BE2C (cell line): Measurements from ENCODE around the gene TCF21. TPM values are rescaled to one million over a fixed set of nuclear protein-coding genes. Genes with fewer than 3 reads are reported as not detected.

ENCODE experiments used
- DNase-seq: peaks from one replicate; pipeline ENCODE4 v3.0.0-alpha.2; 2020
- H3K27me3 ChIP-seq: fragments of 250-450 bp; sonication (Bioruptor Pico); 2 replicates; pipeline ENCODE4 v1.5.1; 2020; ENCODE audit warnings: mild to moderate bottlenecking
- H3K36me3 ChIP-seq: fragments of 250-450 bp; sonication (Bioruptor Pico); 2 replicates; pipeline ENCODE4 v1.5.1; 2020; ENCODE audit warnings: mild to moderate bottlenecking
- H3K4me1 ChIP-seq: fragments of 250-450 bp; sonication (Bioruptor Pico); 2 replicates; pipeline ENCODE4 v1.5.1; 2020
- H3K4me3 ChIP-seq: 2 replicates; pipeline ENCODE4 v1.5.1; 2011; ENCODE audit warnings: low read depth, low read length
- H3K9me3 ChIP-seq: fragments of 250-450 bp; sonication (Bioruptor Pico); 2 replicates; pipeline ENCODE4 v1.5.1; 2020
- CTCF ChIP-seq: IDR thresholded peaks from 2 replicates; pipeline ENCODE4 v1.5.1; 2012; ENCODE audit warnings: mild to moderate bottlenecking, low read depth, low read length
- polyA plus RNA-seq: library from polyadenylated mRNA; unstranded; fragments of >200 nt; gene quantifications from one replicate; pipeline ENCODE4 v1.2.1, GENCODE V29; 2012; ENCODE audit warnings: low read depth, missing spikeins; ENCODE audit not compliant: insufficient read length, insufficient read depth

TCF21 gene
- polyA plus RNA-seq = not detected

- no peak for DNase-seq
- Histone ChIP-seq H3K4me1 (no peaks in the 10 kb centered on the region), H3K36me3 (no peaks in the 10 kb centered on the region), H3K9me3 (no peaks in the 10 kb centered on the region), H3K27me3 (peaks cover 99% of the 10 kb centered on the region), H3K4me3 (no peak within 1 kb of the TSS)
- TF ChIP-seq CTCF = no peak
Observed at GRCh38 chr6:133888929-133889556, at the start of gene TCF21. TCF21 (plus strand) TSS chr6:133889113; CDS start chr6:133889398, 285 bp downstream.

DNA sequence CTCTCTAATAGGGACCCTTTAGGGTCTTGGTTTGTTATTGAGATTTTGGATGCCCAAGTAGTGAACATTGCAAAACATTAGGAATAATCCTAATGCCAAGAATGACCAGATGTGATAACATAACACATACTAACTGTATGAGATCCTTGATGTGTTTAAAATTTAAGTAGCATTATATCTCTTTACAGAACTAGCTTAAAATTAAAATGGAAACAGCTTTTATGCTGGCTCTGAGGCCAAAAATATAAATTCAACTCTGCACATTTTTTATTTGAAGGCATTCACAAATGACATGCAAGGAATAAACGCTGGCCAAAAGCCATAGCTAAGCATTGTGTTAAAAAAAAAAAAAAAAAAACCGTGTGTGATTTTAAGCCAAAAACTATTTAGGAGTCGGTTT, 47.7 kb upstream of the TCF21 start:
- Histone ChIP-seq H3K4me3 (no peak overlapping the region), H3K9me3 (no peaks in the 10 kb centered on the region)

GRCh38 chr6:133843098-133843497, 45.8 kb upstream of the TCF21 start:
- Histone ChIP-seq H3K36me3 (no peaks in the 10 kb centered on the region), H3K9me3 (no peaks in the 10 kb centered on the region), H3K27me3 (peaks cover 64% of the 10 kb centered on the region), H3K4me3 (no peak overlapping the region), H3K4me1 (no peaks in the 10 kb centered on the region)
- no peak for DNase-seq
- no peak for TF ChIP-seq CTCF

More for the DNA sequence above, 47.7 kb upstream of the TCF21 start:
- Histone ChIP-seq H3K36me3 (no peaks in the 10 kb centered on the region), H3K4me1 (no peaks in the 10 kb centered on the region), H3K27me3 (peaks cover 51% of the 10 kb centered on the region)
- DNase-seq = no peak
- TF ChIP-seq CTCF = no peak

DNA sequence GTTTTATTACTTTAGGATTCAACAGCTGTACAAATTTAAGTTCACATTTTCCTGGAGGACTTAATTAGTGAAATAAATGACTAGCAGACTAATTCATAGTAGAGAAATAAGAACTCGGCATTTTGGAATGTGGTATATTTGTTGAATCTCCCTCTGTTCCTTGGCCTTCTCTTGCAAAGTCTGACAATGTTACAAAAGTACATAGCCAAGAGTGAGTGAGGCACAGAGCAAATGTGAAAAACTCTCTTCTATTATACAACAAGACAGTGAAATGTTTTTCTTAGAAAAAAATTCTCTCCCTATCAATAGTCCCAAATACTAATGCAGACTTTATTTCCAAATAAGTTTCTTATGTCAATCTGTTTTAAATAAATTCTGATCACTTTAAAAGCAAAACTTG, 44.2 kb upstream of the TCF21 start:
- H3K9me3 ChIP-seq = no peaks in the 10 kb centered on the region
- H3K4me3 ChIP-seq = no peak overlapping the region
- DNase-seq = no peak
- TF ChIP-seq CTCF = no peak
- H3K36me3 ChIP-seq = no peaks in the 10 kb centered on the region
- H3K27me3 ChIP-seq = peaks cover 69% of the 10 kb centered on the region
- H3K4me1 ChIP-seq = no peaks in the 10 kb centered on the region

DNA sequence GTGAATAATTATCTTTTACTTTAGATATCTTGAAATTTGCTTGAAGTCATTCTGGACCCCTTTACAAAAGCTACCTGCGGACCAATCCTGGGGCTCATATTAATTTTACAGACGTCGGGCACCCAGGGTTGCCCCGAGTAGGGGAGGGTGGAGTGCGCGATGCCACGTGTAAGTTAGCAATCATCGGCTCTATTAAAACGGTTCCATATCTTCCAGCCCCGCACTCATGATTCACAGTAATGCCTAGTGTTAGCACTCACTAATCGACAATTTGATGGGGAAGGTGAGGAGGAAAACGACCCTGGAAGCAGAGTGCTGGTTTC, 34.9 kb upstream of the TCF21 start:
- no peak for TF ChIP-seq CTCF
- Histone ChIP-seq H3K4me3 (no peak overlapping the region), H3K36me3 (no peaks in the 10 kb centered on the region), H3K9me3 (no peaks in the 10 kb centered on the region), H3K27me3 (peaks cover 69% of the 10 kb centered on the region), H3K4me1 (no peaks in the 10 kb centered on the region)
- no peak for DNase-seq

DNA sequence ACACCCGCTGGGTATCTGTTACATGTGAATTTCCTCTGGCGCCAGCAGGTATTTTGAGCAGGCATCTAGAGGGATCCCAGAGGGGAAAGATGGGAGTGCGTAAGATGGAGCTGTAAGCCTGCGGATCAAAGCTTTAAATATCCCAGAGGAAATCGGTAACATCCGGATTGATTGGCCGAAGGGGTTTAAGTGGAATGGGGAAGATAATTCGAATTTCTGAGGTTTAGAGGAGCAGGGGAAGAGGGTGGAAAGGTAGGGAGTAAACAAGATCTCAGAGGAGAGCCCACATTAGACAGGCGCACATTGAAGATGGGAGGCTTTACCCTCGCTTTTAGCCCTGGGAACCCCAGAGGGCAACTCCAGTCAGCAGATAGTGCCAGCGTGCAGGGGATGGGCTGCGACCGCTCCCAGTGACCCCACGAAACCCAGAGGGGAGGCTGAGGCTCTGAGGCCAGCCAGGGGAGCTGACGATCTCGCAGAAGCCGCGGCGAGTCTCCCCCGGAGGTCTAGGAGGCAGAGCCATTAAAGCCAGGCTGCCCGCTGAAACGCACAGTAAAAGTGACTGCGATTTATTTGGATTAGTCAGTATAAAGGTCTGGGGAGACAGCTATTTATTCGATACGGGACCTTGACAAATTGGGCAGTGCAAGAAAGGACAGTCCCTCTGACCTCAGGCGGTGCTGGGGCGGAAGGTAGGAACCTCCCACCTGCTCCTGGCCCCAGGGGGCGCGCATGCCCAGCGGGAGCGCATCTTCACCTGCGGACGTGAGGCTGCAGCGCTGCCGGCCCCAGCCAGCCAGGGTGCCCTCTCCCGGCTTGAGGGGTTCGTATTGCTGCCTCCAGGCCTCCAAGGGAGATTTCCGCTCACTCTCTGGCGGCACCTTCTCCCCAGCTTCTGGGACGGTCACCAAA, 34.3 kb upstream of the TCF21 start:
- Histone ChIP-seq H3K36me3 (no peaks in the 10 kb centered on the region), H3K27me3 (peaks cover 63% of the 10 kb centered on the region), H3K9me3 (no peaks in the 10 kb centered on the region), H3K4me3 (no peak overlapping the region), H3K4me1 (no peaks in the 10 kb centered on the region)
- no peak for DNase-seq
- TF ChIP-seq CTCF = no peak
